Caco-2 (cell line): Measurements from ENCODE around the gene MBTD1. TPM values are rescaled to one million over a fixed set of nuclear protein-coding genes. Genes with fewer than 3 reads are reported as not detected.

ENCODE experiments used
- BruUV-seq: library from RNA; stranded (reverse); fragments of 400-500 nt; replicated peaks from 2 replicates; lab custom pipeline; 2021; lab: Mats Ljungman, UMichigan
- CTCF ChIA-PET: fragments of 300-600 bp; sonication (Branson Sonifier 250); formaldehyde crosslinking; loops from one replicate; lab custom pipeline; 2022; ENCODE audit warnings: antibody characterized with exemption; lab: Charles Lee
- POLR2A ChIA-PET: fragments of 300-600 bp; sonication (Branson Sonifier 250); formaldehyde crosslinking; loops from one replicate; lab custom pipeline; 2022; ENCODE audit warnings: antibody characterized with exemption; lab: Charles Lee
- DNase-seq, 2 experiments: peaks; one replicate each; pipeline versions ENCODE4 v3.0.0 to v3.0.0-alpha.2; 2020 to 2022
- H3K27me3 ChIP-seq: replicated peaks from 2 replicates; pipeline ENCODE4 v1.6.0; 2011; ENCODE audit warnings: low read length; ENCODE audit not compliant: control insufficient read depth, insufficient read depth
- H3K36me3 ChIP-seq: 2 replicates; pipeline ENCODE4 v1.5.1; 2011; ENCODE audit warnings: low read length; ENCODE audit not compliant: control insufficient read depth, insufficient read depth
- H3K4me1 ChIP-seq: fragments of 250-450 bp; sonication (Bioruptor Pico); 2 replicates; pipeline ENCODE4 v1.5.1; 2020; ENCODE audit warnings: mild to moderate bottlenecking
- H3K4me3 ChIP-seq: 2 replicates; pipeline ENCODE4 v1.5.1; 2011; ENCODE audit warnings: low read depth, mild to moderate bottlenecking, control low read depth, low read length
- H3K9me3 ChIP-seq: fragments of 250-450 bp; sonication (Bioruptor Pico); 2 replicates; pipeline ENCODE4 v1.5.1; 2020; ENCODE audit warnings: mild to moderate bottlenecking, moderate library complexity
- H3K27ac Mint-ChIP-seq: one replicate; pipeline ENCODE4 v1.8.0; 2022; ENCODE audit warnings: mixed read lengths; ENCODE audit not compliant: unreplicated experiment
- H3K27me3 Mint-ChIP-seq: one replicate; pipeline ENCODE4 v1.8.0; 2022; ENCODE audit warnings: mixed read lengths; ENCODE audit not compliant: insufficient read depth, unreplicated experiment
- H3K36me3 Mint-ChIP-seq: one replicate; pipeline ENCODE4 v1.8.0; 2022; ENCODE audit warnings: mild to moderate bottlenecking, mixed read lengths; ENCODE audit not compliant: insufficient read depth, unreplicated experiment
- H3K4me1 Mint-ChIP-seq: one replicate; pipeline ENCODE4 v1.8.0; 2022; ENCODE audit warnings: low read depth, mixed read lengths; ENCODE audit not compliant: unreplicated experiment
- H3K4me3 Mint-ChIP-seq: one replicate; pipeline ENCODE4 v1.8.0; 2022; ENCODE audit warnings: mild to moderate bottlenecking, moderate library complexity, mixed read lengths; ENCODE audit not compliant: unreplicated experiment
- H3K9me3 Mint-ChIP-seq: one replicate; pipeline ENCODE4 v1.8.0; 2022; ENCODE audit warnings: mixed read lengths; ENCODE audit not compliant: unreplicated experiment
- CTCF ChIP-seq, 2 experiments: fragments of 200-600 bp in 1 of 2; IDR thresholded peaks; 1 replicate in 1 of 2; 2 replicates in 1 of 2; pipeline versions ENCODE4 v1.5.1 to v1.8.0; 2011 to 2022; ENCODE audit warnings: antibody characterized with exemption in 1 of 2, control low read depth in 1 of 2, inconsistent platforms in 1 of 2, low read depth in 1 of 2, low read length in 1 of 2, mild to moderate bottlenecking in 1 of 2, moderate library complexity in 1 of 2; ENCODE audit not compliant: insufficient read depth in 1 of 2, severe bottlenecking in 1 of 2, unreplicated experiment in 1 of 2
- intact Hi-C: fragments of 100-400 bp; cut with micrococcal nuclease; formaldehyde crosslinking; loops from one replicate; pipeline ENCODE4 v1.10.0; 2022; ENCODE audit not compliant: unreplicated experiment
- total RNA-seq: library from RNA; stranded (reverse); gene quantifications from 2 replicates; pipeline ENCODE4 v1.2.3, GENCODE V29; 2022

Gene MBTD1
- total RNA-seq, 1 experiment from 2014 or later, result 26.2 TPM

- Mint-ChIP-seq H3K4me3 (no peak overlapping the region), H3K27me3 (no peaks in the 10 kb centered on the region), H3K27ac (no peak overlapping the region), H3K9me3 (no peaks in the 10 kb centered on the region), H3K4me1 (peaks cover 17% of the 10 kb centered on the region), H3K36me3 (peaks cover 24% of the 10 kb centered on the region)
- TF ChIP-seq CTCF (IDR thresholded peaks at IDR 0.05; ENCODE audit: insufficient read depth in 1 of 2, low read depth in 1 of 2, low read length in 1 of 2, severe bottlenecking in 1 of 2, unreplicated experiment in 1 of 2), result no peak
- DNase-seq, result no peak
- H3K4me1 ChIP-seq, result no peaks in the 10 kb centered on the region
- no peaks in the 10 kb centered on the region for H3K27me3 ChIP-seq
- no peaks in the 10 kb centered on the region for H3K36me3 ChIP-seq
- BruUV-seq, result no TSS peak
- POLR2A ChIA-PET, result no interaction called here
- H3K4me3 ChIP-seq, result no peak overlapping the region
- intact Hi-C loops, result no loop called here
- no peaks in the 10 kb centered on the region for H3K9me3 ChIP-seq
- CTCF ChIA-PET, result no interaction called here
These were observed 14.3 kb downstream of the MBTD1 start for GRCh38 chr17:51245535-51245934.

GRCh38 chr17:51244041-51244440 is 15.8 kb downstream of the MBTD1 start:
- H3K27ac Mint-ChIP-seq, result no peak overlapping the region
- no peaks in the 10 kb centered on the region for H3K9me3 ChIP-seq
- CTCF ChIA-PET, result interaction anchor here (0.6 kb wide), 1 partner anchor 91 kb away, joined by 3 read pairs; the partner anchor contains the start of gene NME1
- no TSS peak for BruUV-seq
- no peak overlapping the region for H3K4me3 ChIP-seq
- no peaks in the 10 kb centered on the region for H3K27me3 Mint-ChIP-seq
- no peaks in the 10 kb centered on the region for H3K27me3 ChIP-seq
- TF ChIP-seq CTCF (IDR thresholded peaks at IDR 0.05; ENCODE audit: insufficient read depth in 1 of 2, low read depth in 1 of 2, low read length in 1 of 2, severe bottlenecking in 1 of 2, unreplicated experiment in 1 of 2), result no peak
- intact Hi-C loops, result no loop called here
- H3K36me3 ChIP-seq, result no peaks in the 10 kb centered on the region
- no peaks in the 10 kb centered on the region for H3K4me1 ChIP-seq
- H3K4me1 Mint-ChIP-seq, result peaks cover 17% of the 10 kb centered on the region
- POLR2A ChIA-PET, result no interaction called here
- no peak for DNase-seq
- peaks cover 30% of the 10 kb centered on the region for H3K36me3 Mint-ChIP-seq
- no peaks in the 10 kb centered on the region for H3K9me3 Mint-ChIP-seq
- no peak overlapping the region for H3K4me3 Mint-ChIP-seq

- Histone ChIP-seq H3K4me1 (no peaks in the 10 kb centered on the region), H3K9me3 (peaks cover 6% of the 10 kb centered on the region), H3K27me3 (no peaks in the 10 kb centered on the region), H3K4me3 (no peak overlapping the region), H3K36me3 (no peaks in the 10 kb centered on the region; the same call in none of the 2 replicates)
- H3K4me3 Mint-ChIP-seq, result no peak overlapping the region
- peaks cover 34% of the 10 kb centered on the region for H3K36me3 Mint-ChIP-seq
- CTCF ChIA-PET, result no interaction called here
- POLR2A ChIA-PET, result no interaction called here
- H3K27ac Mint-ChIP-seq, result no peak overlapping the region
- no peaks in the 10 kb centered on the region for H3K9me3 Mint-ChIP-seq
- intact Hi-C loops, result no loop called here
- H3K4me1 Mint-ChIP-seq, result peaks cover 17% of the 10 kb centered on the region
- no peak for TF ChIP-seq CTCF (IDR thresholded peaks at IDR 0.05; ENCODE audit: insufficient read depth in 1 of 2, low read depth in 1 of 2, low read length in 1 of 2, severe bottlenecking in 1 of 2, unreplicated experiment in 1 of 2)
- DNase-seq, result no peak
- no TSS peak for BruUV-seq
- H3K27me3 Mint-ChIP-seq, result no peaks in the 10 kb centered on the region
These were observed 19.6 kb downstream of the MBTD1 start for GRCh38 chr17:51240275-51240674.
